Glutamatergic neuron (in vitro differentiated cells): ENCODE results near the gene ZMIZ1. TPM values are rescaled to one million over a fixed set of nuclear protein-coding genes. Genes with fewer than 3 reads are reported as not detected.

Source experiments
- DNase-seq: peaks from one replicate; pipeline ENCODE4 v3.0.0; 2022
- H3K27ac Mint-ChIP-seq: one replicate; pipeline ENCODE4 v1.8.0; 2020; ENCODE audit warnings: mild to moderate bottlenecking, mixed read lengths, inconsistent platforms; ENCODE audit not compliant: unreplicated experiment
- H3K27me3 Mint-ChIP-seq: one replicate; pipeline ENCODE4 v1.8.0; 2020; ENCODE audit warnings: mild to moderate bottlenecking, moderate library complexity, mixed read lengths, inconsistent platforms; ENCODE audit not compliant: unreplicated experiment
- H3K36me3 Mint-ChIP-seq: one replicate; pipeline ENCODE4 v1.8.0; 2020; ENCODE audit warnings: mild to moderate bottlenecking, mixed read lengths, inconsistent platforms; ENCODE audit not compliant: unreplicated experiment
- H3K4me1 Mint-ChIP-seq: one replicate; pipeline ENCODE4 v1.8.0; 2020; ENCODE audit warnings: mild to moderate bottlenecking, low read depth, mixed read lengths, inconsistent platforms; ENCODE audit not compliant: unreplicated experiment
- H3K4me3 Mint-ChIP-seq: one replicate; pipeline ENCODE4 v1.8.0; 2020; ENCODE audit warnings: mild to moderate bottlenecking, mixed read lengths, inconsistent platforms; ENCODE audit not compliant: unreplicated experiment
- H3K9me3 Mint-ChIP-seq: one replicate; pipeline ENCODE4 v1.8.0; 2020; ENCODE audit warnings: mild to moderate bottlenecking, moderate library complexity, mixed read lengths, inconsistent platforms; ENCODE audit not compliant: unreplicated experiment
- CTCF ChIP-seq: fragments of 200-600 bp; sonication (generic); IDR thresholded peaks from one replicate; pipeline ENCODE4 v1.5.0; 2021; ENCODE audit not compliant: partially characterized antibody, unreplicated experiment
- total RNA-seq: library from RNA; stranded (reverse); fragmentation: NEBNext Ultra II Directional; extraction: Animal tissue kit (Norgen Biotek cat#: 25700); gene quantifications from one replicate; pipeline ENCODE4 v1.2.1, GENCODE V29; 2021; ENCODE audit not compliant: unreplicated experiment

Gene ZMIZ1
- total RNA-seq, 1 donor from 2014 or later: 230 TPM

GRCh38 chr10:79187121-79187940 is 118.6 kb downstream of the ZMIZ1 start:
- no peak for TF ChIP-seq CTCF
- Mint-ChIP-seq H3K4me1 (peaks cover 60% of the 10 kb centered on the region), H3K9me3 (peaks cover 21% of the 10 kb centered on the region), H3K27ac (peak overlapping the region; percentile 80), H3K27me3 (peaks cover 15% of the 10 kb centered on the region), H3K36me3 (no peaks in the 10 kb centered on the region), H3K4me3 (peak overlapping the region; percentile 46)
- no peak for DNase-seq

GRCh38 chr10:79188154-79188965 is 119.6 kb downstream of the ZMIZ1 start:
- TF ChIP-seq CTCF: no peak
- H3K4me1 Mint-ChIP-seq: peaks cover 60% of the 10 kb centered on the region
- peaks cover 10% of the 10 kb centered on the region for H3K27me3 Mint-ChIP-seq
- no peak for DNase-seq
- peak overlapping the region; percentile 80 for H3K27ac Mint-ChIP-seq
- peak overlapping the region; percentile 57 for H3K4me3 Mint-ChIP-seq
- peaks cover 15% of the 10 kb centered on the region for H3K9me3 Mint-ChIP-seq
- H3K36me3 Mint-ChIP-seq: no peaks in the 10 kb centered on the region

GRCh38 chr10:79189181-79189580 is 120.4 kb downstream of the ZMIZ1 start:
- Mint-ChIP-seq H3K27ac (peak overlapping the region; percentile 80), H3K36me3 (no peaks in the 10 kb centered on the region), H3K9me3 (peaks cover 10% of the 10 kb centered on the region), H3K4me3 (peak overlapping the region; percentile 57), H3K27me3 (peaks cover 8% of the 10 kb centered on the region), H3K4me1 (peaks cover 56% of the 10 kb centered on the region)
- TF ChIP-seq CTCF: no peak
- DNase-seq: no peak

- no peaks in the 10 kb centered on the region for H3K36me3 Mint-ChIP-seq
- H3K4me1 Mint-ChIP-seq: peaks cover 54% of the 10 kb centered on the region
- no peak for TF ChIP-seq CTCF
- peaks cover 9% of the 10 kb centered on the region for H3K27me3 Mint-ChIP-seq
- H3K9me3 Mint-ChIP-seq: peaks cover 12% of the 10 kb centered on the region
- no peak for DNase-seq
- H3K4me3 Mint-ChIP-seq: no peak overlapping the region
- no peak overlapping the region for H3K27ac Mint-ChIP-seq
These were observed 121.2 kb downstream of the ZMIZ1 start for GRCh38 chr10:79189853-79190435.
